Neutrophil (primary cell): ENCODE measurements around the gene FRMD5.

Source experiments
- H3K27ac ChIP-seq: fragments of 200-600 bp; sonication (generic); 2 replicates; pipeline ENCODE4 v1.5.1; 2016; ENCODE audit warnings: mild to moderate bottlenecking, moderate library complexity
- H3K27me3 ChIP-seq: fragments of 200-600 bp; sonication (generic); 2 replicates; pipeline ENCODE4 v1.6.0; 2016; ENCODE audit warnings: mild to moderate bottlenecking
- H3K36me3 ChIP-seq: fragments of 200-600 bp; sonication (generic); 2 replicates; pipeline ENCODE4 v1.5.1; 2017
- H3K4me1 ChIP-seq, 2 experiments: fragments of 200-600 bp in 1 of 2; sonication (generic) in 1 of 2; 1 replicate in 1 of 2; 2 replicates in 1 of 2; pipeline versions ENCODE4 v1.5.1 to v1.6.1; 2013 to 2016; ENCODE audit warnings: low read depth in 1 of 2, low read length in 1 of 2, mild to moderate bottlenecking in 1 of 2, moderate library complexity in 1 of 2; ENCODE audit not compliant: control insufficient read depth in 1 of 2, insufficient read depth in 1 of 2
- H3K4me3 ChIP-seq, 2 experiments: fragments of 200-600 bp in 1 of 2; sonication (generic) in 1 of 2; 1 replicate in 1 of 2; 2 replicates in 1 of 2; pipeline ENCODE4 v1.5.1; 2013 to 2016; ENCODE audit warnings: low read depth in 1 of 2, low read length in 1 of 2, mild to moderate bottlenecking in 1 of 2, moderate library complexity in 1 of 2
- H3K9me3 ChIP-seq: fragments of 200-600 bp; sonication (generic); 2 replicates; pipeline ENCODE4 v1.5.1; 2016
- CTCF ChIP-seq: fragments of 200-600 bp; sonication (generic); IDR thresholded peaks from 2 replicates; pipeline ENCODE4 v1.5.1; 2016; ENCODE audit warnings: antibody characterized with exemption

FRMD5 gene

GRCh38 chr15:44183363-44183762, 11.7 kb downstream of the FRMD5 start:
- H3K9me3 ChIP-seq: no peaks in the 10 kb centered on the region
- no peaks in the 10 kb centered on the region for H3K4me1 ChIP-seq
- no peak overlapping the region for H3K27ac ChIP-seq
- H3K4me3 ChIP-seq: no peak overlapping the region
- no peak for TF ChIP-seq CTCF
- H3K36me3 ChIP-seq: no peaks in the 10 kb centered on the region
- H3K27me3 ChIP-seq: peaks cover 36% of the 10 kb centered on the region

GRCh38 chr15:44181410-44181809, 13.7 kb downstream of the FRMD5 start:
- H3K27me3 ChIP-seq: peaks cover 27% of the 10 kb centered on the region
- H3K36me3 ChIP-seq: no peaks in the 10 kb centered on the region
- H3K9me3 ChIP-seq: no peaks in the 10 kb centered on the region
- TF ChIP-seq CTCF: no peak
- no peak overlapping the region for H3K27ac ChIP-seq
- no peak overlapping the region for H3K4me3 ChIP-seq
- H3K4me1 ChIP-seq: no peaks in the 10 kb centered on the region

- Histone ChIP-seq H3K4me3 (no peak overlapping the region), H3K36me3 (no peaks in the 10 kb centered on the region), H3K27me3 (peaks cover 59% of the 10 kb centered on the region), H3K27ac (no peak overlapping the region), H3K4me1 (no peaks in the 10 kb centered on the region), H3K9me3 (no peaks in the 10 kb centered on the region)
- TF ChIP-seq CTCF: no peak
Measured at GRCh38 chr15:44177139-44177538, 17.9 kb downstream of the FRMD5 start.

DNA sequence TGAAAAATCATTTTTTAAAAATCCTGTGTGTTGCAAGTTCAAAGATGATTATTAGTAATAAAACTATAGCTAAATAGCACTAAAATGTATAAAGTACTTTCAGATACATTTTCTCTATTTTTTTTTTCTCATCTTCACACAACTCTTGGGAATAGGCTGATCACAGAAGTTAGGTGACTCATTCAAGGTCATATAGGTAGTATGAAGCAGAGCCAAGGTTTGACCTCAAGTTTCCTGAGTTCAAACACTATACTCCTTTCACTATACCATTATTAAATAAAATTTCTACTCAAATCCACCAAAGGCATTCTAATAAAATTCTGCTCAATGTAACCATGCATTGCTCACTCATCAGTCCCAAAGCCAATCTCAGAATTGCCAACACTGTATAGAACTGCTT, 21.3 kb downstream of the FRMD5 start:
- no peaks in the 10 kb centered on the region for H3K4me1 ChIP-seq
- no peaks in the 10 kb centered on the region for H3K36me3 ChIP-seq
- TF ChIP-seq CTCF: no peak
- peaks cover 44% of the 10 kb centered on the region for H3K27me3 ChIP-seq
- no peak overlapping the region for H3K27ac ChIP-seq
- H3K4me3 ChIP-seq: no peak overlapping the region
- no peaks in the 10 kb centered on the region for H3K9me3 ChIP-seq

- H3K27ac ChIP-seq: no peak overlapping the region
- H3K9me3 ChIP-seq: no peaks in the 10 kb centered on the region
- no peak for TF ChIP-seq CTCF
Measured at GRCh38 chr15:44163370-44163769, 31.7 kb downstream of the FRMD5 start.

DNA sequence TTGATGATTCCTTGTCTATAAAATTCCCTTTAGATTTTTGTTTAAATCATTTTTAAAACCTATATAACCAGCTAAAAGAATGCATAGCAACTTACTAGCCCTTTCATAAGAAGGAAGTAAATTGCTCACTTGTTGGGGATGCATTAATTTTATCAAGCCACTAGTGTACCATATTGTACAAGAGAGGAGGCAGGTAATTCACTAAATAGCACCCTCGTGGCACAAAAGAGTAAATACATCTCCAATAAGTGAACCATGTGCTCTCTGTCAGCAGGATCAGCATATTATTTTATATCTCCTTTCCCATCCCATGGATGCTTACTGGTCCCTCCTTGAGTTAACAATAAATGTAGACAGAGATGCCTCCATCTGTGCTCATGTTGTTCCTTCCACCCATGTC, 34.3 kb downstream of the FRMD5 start:
- peaks cover 12% of the 10 kb centered on the region for H3K27me3 ChIP-seq
- no peak for TF ChIP-seq CTCF
- no peaks in the 10 kb centered on the region for H3K36me3 ChIP-seq
- H3K9me3 ChIP-seq: no peaks in the 10 kb centered on the region
- H3K4me3 ChIP-seq: no peak overlapping the region
- no peaks in the 10 kb centered on the region for H3K4me1 ChIP-seq
- no peak overlapping the region for H3K27ac ChIP-seq

More at GRCh38 chr15:44163370-44163769, 31.7 kb downstream of the FRMD5 start:
- no peak overlapping the region for H3K4me3 ChIP-seq
- H3K27me3 ChIP-seq: peaks cover 12% of the 10 kb centered on the region
- H3K4me1 ChIP-seq: no peaks in the 10 kb centered on the region
- H3K36me3 ChIP-seq: no peaks in the 10 kb centered on the region
